Neural cell (in vitro differentiated cells): ENCODE data around the gene CEP128. TPM values are rescaled to one million over a fixed set of nuclear protein-coding genes. Genes with fewer than 3 reads are reported as not detected.

Experiments
- H2AFZ ChIP-seq: fragments of 200-600, 300-800 bp; sonication (generic), shearing (Covaris generic); 2 replicates; pipeline ENCODE4 v1.6.0; 2014; ENCODE audit warnings: low read depth, mild to moderate bottlenecking, antibody characterized with exemption, low read length, moderate library complexity
- H3F3A ChIP-seq: fragments of 200-600 bp; shearing (Covaris generic); 2 replicates; pipeline ENCODE4 v1.6.1; 2016; ENCODE audit warnings: mild to moderate bottlenecking, moderate library complexity, mixed read lengths, antibody characterized with exemption, low read length; ENCODE audit not compliant: insufficient read depth, poor library complexity, severe bottlenecking
- H3K27ac ChIP-seq: fragments of 200-600, 300-800 bp; sonication (generic), shearing (Covaris generic); 2 replicates; pipeline ENCODE4 v1.5.1; 2014; ENCODE audit warnings: mild to moderate bottlenecking, low read length, moderate library complexity
- H3K27me3 ChIP-seq: fragments of 300-800, 200-600 bp; sonication (generic), shearing (Covaris generic); 2 replicates; pipeline ENCODE4 v1.6.0; 2014; ENCODE audit warnings: mild to moderate bottlenecking, low read depth, low read length, moderate library complexity; ENCODE audit not compliant: insufficient read depth
- H3K36me3 ChIP-seq: fragments of 300-800, 200-600 bp; sonication (generic), shearing (Covaris generic); 2 replicates; pipeline ENCODE4 v1.5.1; 2014; ENCODE audit warnings: mild to moderate bottlenecking, antibody characterized with exemption, low read length, moderate library complexity; ENCODE audit not compliant: insufficient read depth
- H3K4me2 ChIP-seq: fragments of 300-800, 200-600 bp; sonication (generic), shearing (Covaris generic); 2 replicates; pipeline ENCODE4 v1.6.0; 2014; ENCODE audit warnings: mild to moderate bottlenecking, low read length
- H3K4me3 ChIP-seq: fragments of 300-800, 200-600 bp; sonication (generic), shearing (Covaris generic); 2 replicates; pipeline ENCODE4 v1.5.1; 2014; ENCODE audit warnings: mild to moderate bottlenecking, low read length, moderate library complexity
- H3K79me2 ChIP-seq: fragments of 200-600 bp; shearing (Covaris generic); replicated peaks from 2 replicates; pipeline ENCODE4 v1.6.0; 2014; ENCODE audit warnings: mild to moderate bottlenecking, low read length, moderate library complexity; ENCODE audit not compliant: insufficient read depth
- H3K9ac ChIP-seq: fragments of 300-800, 200-600 bp; sonication (generic), shearing (Covaris generic); 2 replicates; pipeline ENCODE4 v1.6.1; 2016; ENCODE audit warnings: mild to moderate bottlenecking, low read length, mixed read lengths
- H3K9me2 ChIP-seq: fragments of 200-600 bp; shearing (Covaris generic); 2 replicates; pipeline ENCODE4 v1.6.1; 2016; ENCODE audit warnings: mild to moderate bottlenecking, low read length, mixed read lengths; ENCODE audit not compliant: insufficient read depth
- H3K9me3 ChIP-seq: fragments of 200-600, 300-800 bp; sonication (generic), shearing (Covaris generic); 2 replicates; pipeline ENCODE4 v1.6.1; 2016; ENCODE audit warnings: mild to moderate bottlenecking, mixed run types, low read length, moderate library complexity, mixed read lengths
- H4K20me1 ChIP-seq: fragments of 200-600 bp; shearing (Covaris generic); 2 replicates; pipeline ENCODE4 v1.6.1; 2016; ENCODE audit warnings: mild to moderate bottlenecking, mixed run types; ENCODE audit not compliant: insufficient read depth
- CTCF ChIP-seq: fragments of 450-650 bp; IDR thresholded peaks from 2 replicates; pipeline ENCODE4 v1.5.1; 2014; ENCODE audit warnings: antibody characterized with exemption, mild to moderate bottlenecking, moderate library complexity; ENCODE audit not compliant: poor library complexity, severe bottlenecking
- EP300 ChIP-seq: fragments of 450-650 bp; conservative IDR thresholded peaks from 2 replicates; pipeline ENCODE4 v1.6.1; 2014; ENCODE audit warnings: antibody characterized with exemption, mild to moderate bottlenecking, moderate library complexity; ENCODE audit not compliant: poor library complexity, severe bottlenecking
- EZH2 ChIP-seq: fragments of 200-600, 300-800 bp; shearing (Covaris generic), sonication (generic); IDR thresholded peaks from 2 replicates; pipeline ENCODE4 v1.6.1; 2014; ENCODE audit warnings: antibody characterized with exemption, low read length, borderline replicate concordance, mild to moderate bottlenecking; ENCODE audit not compliant: insufficient read depth, poor library complexity, severe bottlenecking
- MXI1 ChIP-seq: fragments of 450-650 bp; conservative IDR thresholded peaks from 2 replicates; pipeline ENCODE4 v1.6.1; 2014; ENCODE audit warnings: antibody characterized with exemption, mild to moderate bottlenecking; ENCODE audit not compliant: poor library complexity, severe bottlenecking
- POLR2AphosphoS5 ChIP-seq: IDR thresholded peaks from 2 replicates; pipeline ENCODE4 v1.6.1; 2012
- RAD21 ChIP-seq: fragments of 450-650 bp; conservative IDR thresholded peaks from 2 replicates; pipeline ENCODE4 v1.6.1; 2014; ENCODE audit warnings: antibody characterized with exemption, mild to moderate bottlenecking, moderate library complexity
- REST ChIP-seq: IDR thresholded peaks from 2 replicates; pipeline ENCODE4 v1.6.1; 2012; ENCODE audit warnings: borderline replicate concordance
- SMC3 ChIP-seq: fragments of 450-650 bp; conservative IDR thresholded peaks from 2 replicates; pipeline ENCODE4 v1.6.1; 2014; ENCODE audit warnings: antibody characterized with exemption, mild to moderate bottlenecking, moderate library complexity; ENCODE audit not compliant: poor library complexity
- TAF1 ChIP-seq: IDR thresholded peaks from 2 replicates; pipeline ENCODE4 v1.6.1; 2012; ENCODE audit warnings: low read depth
- polyA plus RNA-seq: library from polyadenylated mRNA; depleted of rRNA; stranded (reverse); fragments of >200 nt; gene quantifications from 2 replicates; pipeline ENCODE4 v1.2.3, GENCODE V29; 2014

Gene CEP128
- polyA plus RNA-seq, 1 donor from 2014 or later, result 5.5 TPM

- Histone ChIP-seq H3K9ac (no peak overlapping the region), H3K4me2 (no peak overlapping the region), H3K27ac (no peak overlapping the region), H3K36me3 (no peaks in the 10 kb centered on the region), H3K27me3 (no peaks in the 10 kb centered on the region), H4K20me1 (no peaks in the 10 kb centered on the region), H2AFZ (no peak overlapping the region), H3F3A (no peaks in the 10 kb centered on the region), H3K9me3 (peaks cover 3% of the 10 kb centered on the region), H3K9me2 (no peaks in the 10 kb centered on the region), H3K4me3 (no peak overlapping the region), H3K79me2 (no peaks in the 10 kb centered on the region)
- TF ChIP-seq SMC3 (no peak), CTCF (no peak), EZH2 (no peak), MXI1 (no peak), REST (no peak), RAD21 (no peak), POLR2AphosphoS5 (no peak), EP300 (no peak), TAF1 (no peak)
These were observed 142.7 kb downstream of the CEP128 start for GRCh38 chr14:80798878-80799277.

- no peaks in the 10 kb centered on the region for H3K9me2 ChIP-seq
- no peak overlapping the region for H2AFZ ChIP-seq
- H3K27ac ChIP-seq, result no peak overlapping the region
- H3K79me2 ChIP-seq, result no peaks in the 10 kb centered on the region
- H3K27me3 ChIP-seq, result no peaks in the 10 kb centered on the region
- H4K20me1 ChIP-seq, result no peaks in the 10 kb centered on the region
- H3K9ac ChIP-seq, result no peak overlapping the region
- H3K36me3 ChIP-seq, result no peaks in the 10 kb centered on the region
- no peaks in the 10 kb centered on the region for H3F3A ChIP-seq
- TF ChIP-seq SMC3, result no peak
- no peak for TF ChIP-seq MXI1
- no peak for TF ChIP-seq CTCF
- TF ChIP-seq TAF1, result no peak
- no peak for TF ChIP-seq EP300
- no peak for TF ChIP-seq REST
- TF ChIP-seq POLR2AphosphoS5, result no peak
- no peak for TF ChIP-seq RAD21
- TF ChIP-seq EZH2, result no peak
- no peak overlapping the region for H3K4me3 ChIP-seq
- no peak overlapping the region for H3K4me2 ChIP-seq
- peaks cover 3% of the 10 kb centered on the region for H3K9me3 ChIP-seq
These were observed 143.3 kb downstream of the CEP128 start for GRCh38 chr14:80798211-80798610.
